HG02759 (cell line): ENCODE results near the gene SIPA1L3.

Experiments used
- ATAC-seq: cut with Tn5 transposase; IDR thresholded peaks from one replicate; pipeline ENCODE4 v1.9.1; 2021; ENCODE audit warnings: mild to moderate bottlenecking, moderate library complexity; ENCODE audit not compliant: unreplicated experiment

Gene SIPA1L3

DNA sequence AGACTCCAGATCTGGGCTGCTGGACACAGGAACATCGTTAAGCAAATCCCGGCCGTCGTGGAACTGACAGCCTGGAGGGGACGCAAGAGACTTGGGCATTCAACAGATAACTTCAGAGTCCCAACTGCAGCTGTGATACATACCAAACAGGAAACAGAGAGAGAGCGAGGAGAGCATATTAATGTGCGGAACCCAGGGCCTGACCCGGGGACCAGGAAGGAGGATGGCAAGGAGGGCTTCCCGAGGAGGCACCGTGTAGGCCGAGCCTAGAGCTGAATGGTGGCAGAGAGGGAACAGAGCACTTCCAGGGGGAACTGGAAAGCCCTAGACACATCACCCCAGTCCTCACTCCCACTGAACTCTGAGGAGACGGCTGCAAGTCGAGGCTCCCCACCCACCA, 68.1 kb downstream of the SIPA1L3 start:
- ATAC-seq: no peak

DNA sequence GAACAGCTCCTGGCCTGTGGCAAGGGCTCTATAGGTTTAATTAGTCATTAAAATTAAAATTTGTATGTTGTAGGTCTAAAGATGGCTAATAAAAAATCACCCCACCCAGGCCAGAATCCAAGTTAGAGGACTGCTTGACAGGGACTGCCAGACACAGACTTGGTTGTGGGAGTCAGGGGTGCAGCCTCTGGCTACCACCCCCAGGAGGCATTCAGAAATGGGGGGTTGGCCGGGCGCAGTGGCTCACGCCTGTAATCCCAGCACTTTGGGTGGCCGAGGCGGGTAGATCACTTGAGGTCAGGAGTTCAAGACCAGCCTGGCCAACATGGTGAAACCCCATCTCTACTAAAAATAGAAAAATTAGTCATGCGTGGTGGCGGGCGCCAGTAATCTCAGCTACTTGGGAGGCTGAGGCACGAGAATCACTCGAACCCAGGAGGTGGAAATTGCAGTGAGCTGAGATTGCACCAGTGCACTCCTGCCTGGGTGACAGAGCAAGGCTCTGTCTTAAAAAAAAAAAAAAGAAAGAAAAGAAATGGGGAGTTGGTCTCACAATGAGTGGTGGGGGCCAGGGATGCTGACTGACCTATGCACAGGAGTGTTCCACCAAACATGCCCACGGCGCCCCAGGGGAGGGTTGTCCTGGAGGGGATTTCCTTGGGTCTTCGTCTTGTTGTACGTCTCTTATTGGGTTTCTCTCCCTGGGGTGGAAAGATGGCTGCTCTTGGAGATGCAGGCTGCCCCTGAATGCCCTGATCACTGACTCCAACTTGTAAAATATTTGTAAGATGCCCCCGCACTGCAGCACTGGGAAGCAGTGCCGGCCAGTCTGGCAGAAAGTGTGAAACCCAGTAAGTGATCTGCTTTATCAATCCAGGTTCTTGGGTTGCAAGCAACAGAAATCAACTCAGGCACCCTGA, 68.8 kb downstream of the SIPA1L3 start:
- ATAC-seq: no peak

- no peak for ATAC-seq
Observed at GRCh38 chr19:37977391-37977790, 70.4 kb downstream of the SIPA1L3 start.

GRCh38 chr19:37977992-37978391, 71.0 kb downstream of the SIPA1L3 start:
- ATAC-seq: no peak

- peak; percentile 43 for ATAC-seq
Observed at GRCh38 chr19:37979547-37980082, 72.6 kb downstream of the SIPA1L3 start.

DNA sequence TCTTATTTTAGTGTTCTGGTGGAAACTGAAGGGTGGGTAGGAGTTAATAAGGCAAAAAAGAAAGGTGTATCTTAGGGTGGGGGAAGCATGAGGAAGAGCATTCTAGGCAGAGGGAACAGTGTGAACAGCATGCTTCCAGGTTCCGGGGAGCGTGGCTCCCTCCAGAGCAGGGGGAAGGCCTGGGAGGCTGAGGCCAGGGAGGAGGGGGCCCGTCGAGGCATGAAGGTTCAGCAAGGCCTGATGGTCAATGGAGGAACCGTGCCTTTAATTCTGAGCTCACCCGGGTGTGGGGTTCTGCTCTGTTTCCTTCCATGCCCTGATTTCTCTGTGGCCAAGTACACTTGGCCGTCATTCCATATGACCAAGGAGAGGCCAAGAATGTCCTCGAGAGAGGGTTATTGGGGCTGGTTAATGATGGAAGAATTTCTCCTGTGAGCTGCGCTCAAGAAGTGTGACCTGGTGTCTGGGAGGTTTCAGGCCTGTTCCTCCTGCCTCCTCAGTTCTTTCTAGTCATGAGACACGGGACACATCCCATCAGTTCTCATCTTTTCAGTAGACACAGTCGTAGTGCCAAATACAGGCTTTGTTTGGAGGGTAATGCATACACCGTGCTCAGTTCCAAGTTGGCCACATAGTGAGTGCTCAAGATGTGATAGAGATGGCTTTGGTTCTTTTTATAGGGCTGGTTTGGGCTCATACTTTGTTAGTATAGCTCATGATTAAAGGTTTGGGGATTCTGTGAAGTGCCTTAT, 73.6 kb downstream of the SIPA1L3 start:
- no peak for ATAC-seq

GRCh38 chr19:37981785-37982475, 74.9 kb downstream of the SIPA1L3 start:
- no peak for ATAC-seq

DNA sequence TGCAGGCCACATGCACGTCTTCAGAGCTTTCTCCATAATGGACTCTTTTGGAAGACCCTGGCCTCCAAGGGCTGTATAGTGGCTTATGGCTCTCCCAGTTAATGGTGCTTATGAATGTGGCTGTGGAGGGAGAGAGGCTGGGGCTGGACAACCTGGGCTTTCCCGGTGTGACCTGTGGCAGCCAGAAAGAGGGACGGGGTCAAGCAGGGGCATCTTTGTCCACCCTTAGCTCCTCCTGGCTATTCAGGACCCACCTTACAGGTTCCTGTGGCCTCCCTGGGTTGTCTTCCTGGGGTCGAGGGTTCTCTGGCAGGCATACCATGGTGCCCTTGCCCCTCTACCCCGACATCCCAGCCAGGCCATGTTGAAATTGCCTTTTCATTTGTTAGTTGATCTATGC, 75.6 kb downstream of the SIPA1L3 start:
- ATAC-seq: no peak

GRCh38 chr19:37983153-37983552, 76.1 kb downstream of the SIPA1L3 start:
- no peak for ATAC-seq

- ATAC-seq: no peak
Observed at GRCh38 chr19:37983916-37984315, 76.9 kb downstream of the SIPA1L3 start.

DNA sequence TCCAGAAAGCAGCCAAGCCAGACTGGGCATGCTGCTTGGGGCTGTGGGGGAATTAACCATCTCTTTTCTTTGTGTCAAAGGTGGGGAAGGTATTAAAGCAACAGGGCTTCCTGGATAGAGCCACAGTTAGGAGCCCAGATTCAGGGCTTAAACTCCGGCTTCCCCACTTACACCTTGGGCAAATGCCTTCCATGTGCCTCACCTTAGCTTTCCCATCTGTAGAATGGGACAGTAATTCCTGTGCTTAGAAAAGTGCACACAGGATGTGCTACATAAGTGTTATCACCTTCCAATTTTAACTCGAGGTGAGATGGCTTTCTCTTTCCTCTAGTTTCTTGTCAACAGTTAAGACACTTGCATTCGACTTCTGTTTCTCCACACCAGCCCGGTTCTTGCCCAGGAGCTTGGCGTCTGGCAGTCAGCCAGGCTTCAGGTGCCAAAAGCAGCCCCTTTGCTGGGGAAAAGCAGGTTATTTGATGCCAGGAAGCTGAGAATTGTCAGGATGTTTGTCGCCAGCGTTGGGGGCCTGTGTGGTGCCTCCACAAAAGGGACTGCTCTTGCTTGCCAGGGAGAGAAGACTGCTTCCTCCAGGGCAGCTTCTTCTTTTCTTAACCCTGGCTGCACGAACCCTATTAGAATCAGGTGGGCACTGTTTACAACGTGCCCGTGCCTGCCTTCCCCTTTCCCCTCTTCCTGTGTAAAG, 79.2 kb downstream of the SIPA1L3 start:
- no peak for ATAC-seq

GRCh38 chr19:37987356-37988332, 80.6 kb downstream of the SIPA1L3 start:
- ATAC-seq: no peak

DNA sequence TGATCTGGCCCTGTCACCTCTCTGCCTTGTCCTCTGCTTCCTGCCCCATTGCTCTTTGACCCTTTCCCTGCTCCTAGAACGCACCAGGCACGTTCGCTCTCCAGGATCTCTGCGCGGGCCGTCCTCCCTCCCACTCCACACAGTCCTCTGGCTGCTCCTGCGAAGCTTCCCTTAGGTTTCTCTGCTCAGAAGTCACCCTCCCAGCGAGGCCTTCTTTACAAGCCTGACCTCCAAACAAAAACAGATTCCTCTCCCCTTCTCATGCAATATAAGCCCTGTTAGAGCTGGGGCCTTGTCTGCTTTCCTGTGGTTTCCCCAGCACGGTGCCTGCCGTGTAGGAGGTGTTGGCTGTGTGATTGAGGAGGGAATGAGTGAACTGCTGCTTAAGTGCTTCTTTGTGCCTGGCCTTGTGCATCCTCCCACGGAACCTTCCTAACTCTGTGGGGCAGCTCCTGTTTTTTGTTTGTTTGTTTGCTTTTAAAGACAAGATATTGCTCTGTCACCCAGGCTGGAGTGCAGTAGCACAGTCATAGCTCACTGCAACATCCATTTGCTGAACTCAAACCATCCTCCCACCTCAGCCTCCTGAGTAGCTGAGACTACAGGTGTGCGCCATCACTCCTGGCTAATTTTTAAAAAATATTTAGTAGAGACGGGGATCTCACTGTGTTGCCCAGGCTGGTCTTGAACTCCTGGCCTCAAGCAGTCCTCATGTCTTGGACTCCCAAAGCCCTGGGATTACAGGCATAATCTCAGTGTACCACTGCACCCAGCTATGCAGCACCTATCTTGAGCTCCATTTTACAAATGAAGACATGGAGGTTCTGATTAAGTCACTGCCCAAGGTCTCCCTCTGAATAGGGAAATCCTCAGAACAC, 82.0 kb downstream of the SIPA1L3 start:
- ATAC-seq: no peak

- no peak for ATAC-seq
Observed at GRCh38 chr19:37989855-37990254, 82.8 kb downstream of the SIPA1L3 start.

DNA sequence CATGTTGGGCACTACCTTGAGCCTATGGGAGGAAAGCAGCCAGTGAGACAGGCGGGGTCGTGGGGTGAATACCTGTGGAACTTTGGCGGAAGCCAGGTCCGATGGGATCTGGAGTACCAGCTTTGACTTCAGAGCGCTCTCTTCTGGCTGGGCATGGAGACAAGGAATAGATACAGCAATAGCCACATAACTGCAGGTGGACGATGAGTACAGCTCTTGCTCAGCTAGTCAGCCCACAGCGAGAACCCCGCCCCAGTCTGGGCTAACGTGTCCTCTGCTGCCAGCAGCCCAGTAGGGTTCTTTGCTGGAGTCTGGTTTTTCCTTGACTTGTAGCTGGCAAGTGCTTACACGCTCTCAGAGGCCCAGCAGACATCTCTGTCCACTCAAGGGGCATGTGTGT, 83.4 kb downstream of the SIPA1L3 start:
- no peak for ATAC-seq

DNA sequence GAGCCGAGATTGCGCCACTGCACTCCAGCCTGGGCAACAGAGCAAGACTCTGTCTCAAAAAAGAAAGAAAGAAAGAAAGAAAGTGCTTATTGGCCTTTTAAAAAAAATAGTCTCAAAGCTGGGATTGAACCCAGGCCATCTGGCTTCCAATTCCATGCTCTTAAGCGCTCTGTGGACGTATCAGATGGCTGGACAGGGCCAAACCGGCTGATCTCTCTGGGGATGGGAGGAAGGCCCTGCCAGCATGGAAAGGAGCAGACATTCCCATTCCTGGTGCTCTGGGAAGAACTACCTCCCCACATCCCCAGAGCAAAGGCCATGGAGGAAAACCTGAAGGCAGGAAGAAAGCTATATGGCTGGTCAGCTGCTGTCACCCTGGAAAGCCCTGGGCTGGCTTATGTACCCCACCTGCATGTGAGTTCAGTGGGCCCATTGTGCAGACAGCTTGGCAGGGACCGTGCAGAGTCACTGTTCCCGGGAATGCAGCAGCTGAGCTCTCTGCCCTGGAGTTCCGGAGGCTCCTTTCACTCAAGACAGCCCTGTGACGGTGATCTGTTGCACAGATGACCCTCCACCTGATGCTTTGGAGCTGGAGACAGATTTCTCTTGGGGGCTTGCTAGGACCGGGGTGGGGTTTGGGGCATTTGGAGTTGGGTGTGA, 84.3 kb downstream of the SIPA1L3 start:
- no peak for ATAC-seq

- ATAC-seq: no peak
Observed at GRCh38 chr19:37991841-37992248, 84.8 kb downstream of the SIPA1L3 start.

- ATAC-seq: no peak
Observed at GRCh38 chr19:37992761-37993160, 85.8 kb downstream of the SIPA1L3 start.
